Caco-2 (cell line): ENCODE results near the gene FTMT. TPM values are rescaled to one million over a fixed set of nuclear protein-coding genes. Genes with fewer than 3 reads are reported as not detected.

Source experiments
- BruUV-seq: library from RNA; stranded (reverse); fragments of 400-500 nt; replicated peaks from 2 replicates; lab custom pipeline; 2021; lab: Mats Ljungman, UMichigan
- CTCF ChIA-PET: fragments of 300-600 bp; sonication (Branson Sonifier 250); formaldehyde crosslinking; loops from one replicate; lab custom pipeline; 2022; ENCODE audit warnings: antibody characterized with exemption; lab: Charles Lee
- POLR2A ChIA-PET: fragments of 300-600 bp; sonication (Branson Sonifier 250); formaldehyde crosslinking; loops from one replicate; lab custom pipeline; 2022; ENCODE audit warnings: antibody characterized with exemption; lab: Charles Lee
- DNase-seq, 2 experiments: peaks; one replicate each; pipeline versions ENCODE4 v3.0.0 to v3.0.0-alpha.2; 2020 to 2022
- H3K27me3 ChIP-seq: replicated peaks from 2 replicates; pipeline ENCODE4 v1.6.0; 2011; ENCODE audit warnings: low read length; ENCODE audit not compliant: control insufficient read depth, insufficient read depth
- H3K36me3 ChIP-seq: 2 replicates; pipeline ENCODE4 v1.5.1; 2011; ENCODE audit warnings: low read length; ENCODE audit not compliant: control insufficient read depth, insufficient read depth
- H3K4me1 ChIP-seq: fragments of 250-450 bp; sonication (Bioruptor Pico); 2 replicates; pipeline ENCODE4 v1.5.1; 2020; ENCODE audit warnings: mild to moderate bottlenecking
- H3K4me3 ChIP-seq: 2 replicates; pipeline ENCODE4 v1.5.1; 2011; ENCODE audit warnings: low read depth, mild to moderate bottlenecking, control low read depth, low read length
- H3K9me3 ChIP-seq: fragments of 250-450 bp; sonication (Bioruptor Pico); 2 replicates; pipeline ENCODE4 v1.5.1; 2020; ENCODE audit warnings: mild to moderate bottlenecking, moderate library complexity
- H3K27ac Mint-ChIP-seq: one replicate; pipeline ENCODE4 v1.8.0; 2022; ENCODE audit warnings: mixed read lengths; ENCODE audit not compliant: unreplicated experiment
- H3K27me3 Mint-ChIP-seq: one replicate; pipeline ENCODE4 v1.8.0; 2022; ENCODE audit warnings: mixed read lengths; ENCODE audit not compliant: insufficient read depth, unreplicated experiment
- H3K36me3 Mint-ChIP-seq: one replicate; pipeline ENCODE4 v1.8.0; 2022; ENCODE audit warnings: mild to moderate bottlenecking, mixed read lengths; ENCODE audit not compliant: insufficient read depth, unreplicated experiment
- H3K4me1 Mint-ChIP-seq: one replicate; pipeline ENCODE4 v1.8.0; 2022; ENCODE audit warnings: low read depth, mixed read lengths; ENCODE audit not compliant: unreplicated experiment
- H3K4me3 Mint-ChIP-seq: one replicate; pipeline ENCODE4 v1.8.0; 2022; ENCODE audit warnings: mild to moderate bottlenecking, moderate library complexity, mixed read lengths; ENCODE audit not compliant: unreplicated experiment
- H3K9me3 Mint-ChIP-seq: one replicate; pipeline ENCODE4 v1.8.0; 2022; ENCODE audit warnings: mixed read lengths; ENCODE audit not compliant: unreplicated experiment
- intact Hi-C: fragments of 100-400 bp; cut with micrococcal nuclease; formaldehyde crosslinking; loops from one replicate; pipeline ENCODE4 v1.10.0; 2022; ENCODE audit not compliant: unreplicated experiment
- total RNA-seq: library from RNA; stranded (reverse); gene quantifications from 2 replicates; pipeline ENCODE4 v1.2.3, GENCODE V29; 2022
- TF ChIP-seq, protein P1 (sequence below), 2 experiments: fragments of 200-600 bp in 1 of 2; IDR thresholded peaks; 1 replicate in 1 of 2; 2 replicates in 1 of 2; pipeline versions ENCODE4 v1.5.1 to v1.8.0; 2011 to 2022; ENCODE audit warnings: antibody characterized with exemption in 1 of 2, control low read depth in 1 of 2, inconsistent platforms in 1 of 2, low read depth in 1 of 2, low read length in 1 of 2, mild to moderate bottlenecking in 1 of 2, moderate library complexity in 1 of 2; ENCODE audit not compliant: insufficient read depth in 1 of 2, severe bottlenecking in 1 of 2, unreplicated experiment in 1 of 2

FTMT gene
- total RNA-seq, 1 experiment from 2014 or later, result not detected

DNA sequence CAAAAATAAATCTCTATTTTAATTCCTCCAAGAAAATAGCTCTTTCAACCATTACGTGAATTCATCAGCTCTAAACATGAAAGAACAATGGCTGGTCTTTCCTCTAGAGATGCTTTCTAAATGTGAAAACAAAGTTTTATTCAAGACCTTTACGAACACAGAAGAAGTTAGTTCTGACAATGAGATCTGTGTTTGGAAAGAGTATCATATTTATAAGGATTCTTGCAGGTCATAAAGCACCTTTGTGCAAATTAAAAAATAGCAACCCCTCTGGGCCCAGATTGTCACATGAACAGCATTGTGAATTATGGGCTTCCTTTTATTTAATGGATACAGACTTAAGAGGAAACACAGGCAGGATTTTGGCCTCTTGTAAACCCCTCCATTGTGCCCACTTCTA is 17.7 kb upstream of the FTMT start:
- Histone ChIP-seq H3K36me3 (no peaks in the 10 kb centered on the region), H3K4me1 (no peaks in the 10 kb centered on the region), H3K27me3 (no peaks in the 10 kb centered on the region), H3K4me3 (no peak overlapping the region), H3K9me3 (no peaks in the 10 kb centered on the region)
- no peak overlapping the region for H3K4me3 Mint-ChIP-seq
- ChIA-PET CTCF (no interaction called here), POLR2A (no interaction called here)
- BruUV-seq, result no TSS peak
- intact Hi-C loops, result no loop called here
- TF ChIP-seq, protein P1, sequence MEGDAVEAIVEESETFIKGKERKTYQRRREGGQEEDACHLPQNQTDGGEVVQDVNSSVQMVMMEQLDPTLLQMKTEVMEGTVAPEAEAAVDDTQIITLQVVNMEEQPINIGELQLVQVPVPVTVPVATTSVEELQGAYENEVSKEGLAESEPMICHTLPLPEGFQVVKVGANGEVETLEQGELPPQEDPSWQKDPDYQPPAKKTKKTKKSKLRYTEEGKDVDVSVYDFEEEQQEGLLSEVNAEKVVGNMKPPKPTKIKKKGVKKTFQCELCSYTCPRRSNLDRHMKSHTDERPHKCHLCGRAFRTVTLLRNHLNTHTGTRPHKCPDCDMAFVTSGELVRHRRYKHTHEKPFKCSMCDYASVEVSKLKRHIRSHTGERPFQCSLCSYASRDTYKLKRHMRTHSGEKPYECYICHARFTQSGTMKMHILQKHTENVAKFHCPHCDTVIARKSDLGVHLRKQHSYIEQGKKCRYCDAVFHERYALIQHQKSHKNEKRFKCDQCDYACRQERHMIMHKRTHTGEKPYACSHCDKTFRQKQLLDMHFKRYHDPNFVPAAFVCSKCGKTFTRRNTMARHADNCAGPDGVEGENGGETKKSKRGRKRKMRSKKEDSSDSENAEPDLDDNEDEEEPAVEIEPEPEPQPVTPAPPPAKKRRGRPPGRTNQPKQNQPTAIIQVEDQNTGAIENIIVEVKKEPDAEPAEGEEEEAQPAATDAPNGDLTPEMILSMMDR (IDR thresholded peaks at IDR 0.05; ENCODE audit: insufficient read depth in 1 of 2, low read depth in 1 of 2, low read length in 1 of 2, severe bottlenecking in 1 of 2, unreplicated experiment in 1 of 2), result no peak
- no peak for DNase-seq
- H3K4me1 Mint-ChIP-seq, result no peaks in the 10 kb centered on the region
- peaks cover 3% of the 10 kb centered on the region for H3K27me3 Mint-ChIP-seq
- H3K9me3 Mint-ChIP-seq, result no peaks in the 10 kb centered on the region
- no peak overlapping the region for H3K27ac Mint-ChIP-seq
- no peaks in the 10 kb centered on the region for H3K36me3 Mint-ChIP-seq

DNA sequence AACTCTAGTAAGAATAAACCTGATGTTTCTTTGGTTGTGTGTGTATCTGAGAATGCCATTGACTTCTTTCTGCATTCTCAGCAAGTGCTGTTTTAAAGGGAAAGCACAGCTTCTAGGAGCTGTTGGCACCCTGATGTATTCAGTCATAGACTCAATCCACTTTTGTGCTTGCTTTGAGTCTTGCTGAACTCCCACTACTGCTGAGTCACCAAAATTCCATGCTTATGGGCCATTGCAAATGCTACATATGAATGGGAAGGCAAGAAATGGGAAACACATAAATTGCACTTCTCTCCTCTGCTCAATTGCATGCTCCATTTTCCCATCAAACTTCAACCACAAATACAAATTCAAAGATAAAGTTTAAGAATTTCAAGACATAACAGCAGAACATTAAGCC is 9.8 kb upstream of the FTMT start:
- H3K27ac Mint-ChIP-seq, result no peak overlapping the region
- no peak for DNase-seq
- TF ChIP-seq, protein P1 (IDR thresholded peaks at IDR 0.05; ENCODE audit: insufficient read depth in 1 of 2, low read depth in 1 of 2, low read length in 1 of 2, severe bottlenecking in 1 of 2, unreplicated experiment in 1 of 2), result no peak
- no TSS peak for BruUV-seq
- no peaks in the 10 kb centered on the region for H3K36me3 Mint-ChIP-seq
- no peaks in the 10 kb centered on the region for H3K9me3 ChIP-seq
- intact Hi-C loops, result no loop called here
- H3K4me1 Mint-ChIP-seq, result no peaks in the 10 kb centered on the region
- H3K4me1 ChIP-seq, result no peaks in the 10 kb centered on the region
- peaks cover 3% of the 10 kb centered on the region for H3K27me3 Mint-ChIP-seq
- no peak overlapping the region for H3K4me3 Mint-ChIP-seq
- H3K9me3 Mint-ChIP-seq, result no peaks in the 10 kb centered on the region
- H3K27me3 ChIP-seq, result no peaks in the 10 kb centered on the region
- ChIA-PET POLR2A (no interaction called here), CTCF (no interaction called here)
- no peaks in the 10 kb centered on the region for H3K36me3 ChIP-seq
- no peak overlapping the region for H3K4me3 ChIP-seq

DNA sequence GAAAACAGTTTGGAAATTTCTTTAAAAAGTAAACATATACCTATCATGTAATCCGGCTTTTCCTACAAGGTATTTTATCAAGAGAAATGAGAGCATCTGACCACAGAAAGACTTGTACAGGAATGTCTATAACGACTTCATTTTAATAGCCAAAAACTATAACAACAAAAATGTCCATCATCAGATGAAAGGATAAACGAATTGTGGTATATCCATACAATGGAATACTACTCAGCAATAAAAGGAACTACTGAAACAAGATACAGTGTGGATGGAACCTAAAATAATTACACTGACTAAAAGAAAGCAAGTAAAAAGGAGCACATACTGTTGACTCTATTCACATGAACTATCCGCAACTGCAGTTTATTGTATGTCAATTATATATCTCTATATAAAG is 1.4 kb upstream of the FTMT start:
- BruUV-seq, result no TSS peak
- H3K36me3 ChIP-seq, result no peaks in the 10 kb centered on the region
- Mint-ChIP-seq H3K9me3 (no peaks in the 10 kb centered on the region), H3K27ac (no peak overlapping the region), H3K4me1 (no peaks in the 10 kb centered on the region), H3K27me3 (no peaks in the 10 kb centered on the region), H3K36me3 (no peaks in the 10 kb centered on the region), H3K4me3 (no peak overlapping the region)
- TF ChIP-seq, protein P1 (IDR thresholded peaks at IDR 0.05; ENCODE audit: insufficient read depth in 1 of 2, low read depth in 1 of 2, low read length in 1 of 2, severe bottlenecking in 1 of 2, unreplicated experiment in 1 of 2), result no peak
- no peaks in the 10 kb centered on the region for H3K27me3 ChIP-seq
- no peaks in the 10 kb centered on the region; the same call in 1 of the 2 replicates for H3K9me3 ChIP-seq
- no peak overlapping the region for H3K4me3 ChIP-seq
- no peak for DNase-seq
- ChIA-PET CTCF (no interaction called here), POLR2A (no interaction called here)
- no peaks in the 10 kb centered on the region for H3K4me1 ChIP-seq
- intact Hi-C loops, result no loop called here
